PFSK-1 (cell line): Measurements from ENCODE around the gene UFSP2.

Experiments used
- FOXP2 ChIP-seq: optimal IDR thresholded peaks from 2 replicates; pipeline ENCODE3; 2011; ENCODE audit warnings: borderline replicate concordance, control low read depth, inconsistent platforms; ENCODE audit not compliant: insufficient read depth; ENCODE audit errors: extremely low read length, extremely low read depth
- POLR2AphosphoS5 ChIP-seq: IDR thresholded peaks from 2 replicates; pipeline ENCODE4 v1.6.1; 2012; ENCODE audit warnings: low read depth, mild to moderate bottlenecking, control low read depth, low read length, moderate library complexity
- SIN3A ChIP-seq: IDR thresholded peaks from 2 replicates; pipeline ENCODE4 v1.6.1; 2012; ENCODE audit warnings: mild to moderate bottlenecking, low read length, moderate library complexity, borderline replicate concordance; ENCODE audit not compliant: insufficient read depth
- TAF1 ChIP-seq: IDR thresholded peaks from 2 replicates; pipeline ENCODE4 v1.6.1; 2012; ENCODE audit warnings: low read length, control low read depth, borderline replicate concordance; ENCODE audit not compliant: insufficient read depth
- TF ChIP-seq, protein P1 (sequence below), 2 experiments: IDR thresholded peaks; 2 replicates each; pipeline versions ENCODE4 v1.6.1 to v1.8.0; 2011 to 2012; ENCODE audit warnings: low read depth in 2 of 2, low read length in 2 of 2, control low read depth in 1 of 2, inconsistent platforms in 1 of 2, mild to moderate bottlenecking in 1 of 2, moderate library complexity in 1 of 2; ENCODE audit not compliant: insufficient read depth in 1 of 2

UFSP2 gene

DNA sequence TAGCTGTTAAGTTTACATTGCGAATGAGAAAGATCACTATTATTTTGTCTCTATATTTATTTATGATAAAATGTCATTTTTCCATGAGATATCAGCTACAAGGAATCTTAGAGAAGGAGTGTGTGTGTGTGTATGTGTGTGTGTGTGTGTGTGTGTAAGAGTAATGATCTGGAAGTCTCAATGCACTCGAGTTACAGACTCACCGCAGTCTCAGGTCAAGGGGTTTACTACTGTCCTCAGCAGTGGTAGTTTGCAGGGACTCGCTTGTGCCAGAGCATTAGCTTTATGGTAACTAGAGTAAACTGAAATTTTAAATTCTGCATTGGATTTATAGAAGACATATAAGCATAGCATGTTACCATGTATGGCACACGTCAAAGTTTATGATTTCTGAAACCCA, 60.9 kb downstream of the UFSP2 start:
- TF ChIP-seq POLR2AphosphoS5, result no peak
- TF ChIP-seq FOXP2, result no peak
- TF ChIP-seq, protein P1, sequence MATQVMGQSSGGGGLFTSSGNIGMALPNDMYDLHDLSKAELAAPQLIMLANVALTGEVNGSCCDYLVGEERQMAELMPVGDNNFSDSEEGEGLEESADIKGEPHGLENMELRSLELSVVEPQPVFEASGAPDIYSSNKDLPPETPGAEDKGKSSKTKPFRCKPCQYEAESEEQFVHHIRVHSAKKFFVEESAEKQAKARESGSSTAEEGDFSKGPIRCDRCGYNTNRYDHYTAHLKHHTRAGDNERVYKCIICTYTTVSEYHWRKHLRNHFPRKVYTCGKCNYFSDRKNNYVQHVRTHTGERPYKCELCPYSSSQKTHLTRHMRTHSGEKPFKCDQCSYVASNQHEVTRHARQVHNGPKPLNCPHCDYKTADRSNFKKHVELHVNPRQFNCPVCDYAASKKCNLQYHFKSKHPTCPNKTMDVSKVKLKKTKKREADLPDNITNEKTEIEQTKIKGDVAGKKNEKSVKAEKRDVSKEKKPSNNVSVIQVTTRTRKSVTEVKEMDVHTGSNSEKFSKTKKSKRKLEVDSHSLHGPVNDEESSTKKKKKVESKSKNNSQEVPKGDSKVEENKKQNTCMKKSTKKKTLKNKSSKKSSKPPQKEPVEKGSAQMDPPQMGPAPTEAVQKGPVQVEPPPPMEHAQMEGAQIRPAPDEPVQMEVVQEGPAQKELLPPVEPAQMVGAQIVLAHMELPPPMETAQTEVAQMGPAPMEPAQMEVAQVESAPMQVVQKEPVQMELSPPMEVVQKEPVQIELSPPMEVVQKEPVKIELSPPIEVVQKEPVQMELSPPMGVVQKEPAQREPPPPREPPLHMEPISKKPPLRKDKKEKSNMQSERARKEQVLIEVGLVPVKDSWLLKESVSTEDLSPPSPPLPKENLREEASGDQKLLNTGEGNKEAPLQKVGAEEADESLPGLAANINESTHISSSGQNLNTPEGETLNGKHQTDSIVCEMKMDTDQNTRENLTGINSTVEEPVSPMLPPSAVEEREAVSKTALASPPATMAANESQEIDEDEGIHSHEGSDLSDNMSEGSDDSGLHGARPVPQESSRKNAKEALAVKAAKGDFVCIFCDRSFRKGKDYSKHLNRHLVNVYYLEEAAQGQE (IDR thresholded peaks at IDR 0.05; ENCODE audit: insufficient read depth in 1 of 2, low read depth in 2 of 2, low read length in 2 of 2), result no peak
- no peak for TF ChIP-seq SIN3A
- no peak for TF ChIP-seq TAF1

DNA sequence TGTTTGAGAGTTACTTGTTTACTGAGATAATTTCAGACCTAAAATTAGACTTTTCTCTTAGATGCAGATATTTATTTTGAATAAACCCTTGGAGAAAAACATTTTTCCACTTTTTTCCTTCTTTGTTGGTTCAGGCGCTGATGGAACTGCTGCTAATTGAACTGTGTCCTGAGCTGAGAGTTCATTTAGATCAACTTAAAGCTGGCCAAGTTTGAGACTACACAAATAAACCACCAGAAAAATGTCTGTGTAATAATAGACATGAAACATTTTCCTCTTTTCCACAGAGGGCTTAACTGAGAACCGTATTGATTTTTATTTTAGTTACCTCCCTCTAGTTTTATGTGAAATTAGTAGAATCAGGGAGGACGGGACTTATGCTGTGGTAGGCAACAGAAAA, 62.5 kb downstream of the UFSP2 start:
- TF ChIP-seq POLR2AphosphoS5 (no peak), TAF1 (no peak), SIN3A (no peak), FOXP2 (no peak)
- TF ChIP-seq, protein P1 (IDR thresholded peaks at IDR 0.05; ENCODE audit: insufficient read depth in 1 of 2, low read depth in 2 of 2, low read length in 2 of 2), result no peak

DNA sequence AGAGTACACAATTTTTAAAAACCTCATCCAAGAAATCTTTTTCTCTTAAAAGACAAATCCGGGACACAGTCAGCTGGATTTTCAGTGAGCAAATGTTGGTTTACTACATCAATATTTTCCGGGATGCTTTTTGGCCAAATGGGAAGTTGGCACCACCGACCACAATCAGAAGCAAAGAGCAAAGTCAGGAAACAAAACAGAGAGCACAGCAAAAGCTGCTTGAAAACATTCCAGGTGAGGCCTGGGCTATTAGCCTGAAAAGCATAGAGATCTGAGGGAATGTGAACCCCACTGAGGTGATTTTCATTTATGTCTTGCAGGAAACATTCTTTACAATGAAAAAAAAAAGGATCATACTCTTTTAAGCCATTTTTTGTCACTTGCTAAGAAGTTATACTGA, 63.9 kb downstream of the UFSP2 start:
- TF ChIP-seq SIN3A (no peak), POLR2AphosphoS5 (no peak), TAF1 (no peak), FOXP2 (no peak)
- TF ChIP-seq, protein P1 (IDR thresholded peaks at IDR 0.05; ENCODE audit: insufficient read depth in 1 of 2, low read depth in 2 of 2, low read length in 2 of 2), result no peak

DNA sequence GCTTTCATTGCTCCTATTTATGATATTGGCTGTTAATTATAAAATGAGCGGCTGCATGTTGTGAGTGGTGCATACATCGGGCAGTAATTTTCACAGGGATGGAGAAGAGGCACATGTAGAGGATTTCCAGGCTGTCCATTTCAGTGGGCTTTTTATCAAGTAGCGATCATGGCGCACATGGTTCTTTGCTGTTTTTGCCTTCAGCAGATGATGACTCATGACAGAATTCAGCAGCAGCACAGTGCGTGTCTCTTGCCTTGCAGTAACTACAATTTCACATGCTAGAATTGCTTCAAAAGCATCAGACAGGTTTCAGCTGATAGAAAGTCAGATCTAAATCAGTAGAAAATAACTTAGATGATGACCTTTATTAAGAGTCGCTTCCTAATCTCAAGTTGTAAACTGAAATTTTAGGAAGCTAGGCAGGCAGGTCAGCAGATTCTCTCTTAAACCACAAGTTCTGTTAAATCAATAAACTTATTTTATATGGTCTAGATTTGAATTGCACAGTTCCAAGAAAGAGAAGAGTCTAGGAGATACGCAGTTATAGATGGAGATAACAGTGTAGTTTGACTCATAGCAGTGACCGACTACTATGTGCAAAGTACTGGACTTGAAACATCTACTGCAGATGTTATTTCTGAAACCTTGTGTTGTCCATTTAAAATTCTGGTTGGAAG, 65.9 kb downstream of the UFSP2 start:
- no peak for TF ChIP-seq FOXP2
- TF ChIP-seq SIN3A, result no peak
- TF ChIP-seq, protein P1 (IDR thresholded peaks at IDR 0.05; ENCODE audit: insufficient read depth in 1 of 2, low read depth in 2 of 2, low read length in 2 of 2), result no peak
- TF ChIP-seq TAF1, result no peak
- TF ChIP-seq POLR2AphosphoS5, result no peak

- TF ChIP-seq TAF1 (no peak), POLR2AphosphoS5 (no peak), SIN3A (no peak), FOXP2 (no peak)
- TF ChIP-seq, protein P1 (IDR thresholded peaks at IDR 0.05; ENCODE audit: insufficient read depth in 1 of 2, low read depth in 2 of 2, low read length in 2 of 2), result no peak
These were observed 66.8 kb downstream of the UFSP2 start for GRCh38 chr4:185358959-185359358.
